Gastroesophageal sphincter (tissue), 2 donors: ENCODE results near the gene PARD3.

ENCODE experiments used
- POLR2A ChIP-seq, 2 donors: fragments of 450-650 bp; IDR thresholded peaks; one replicate each; pipeline ENCODE4 v1.6.1; 2017; ENCODE audit warnings: antibody characterized with exemption in 2 of 2, mild to moderate bottlenecking in 2 of 2, moderate library complexity in 1 of 2
- POLR2AphosphoS5 ChIP-seq: sonication (generic); formaldehyde crosslinking; IDR thresholded peaks from one replicate; pipeline ENCODE4 v1.6.1; 2017; ENCODE audit warnings: antibody characterized with exemption

- TF ChIP-seq POLR2AphosphoS5 (no peak), POLR2A (IDR thresholded peaks at IDR 0.05) (no peak)
These were observed 635.8 kb downstream of the PARD3 start for GRCh38 chr10:34179280-34179679.
